GM12878 (cell line): ENCODE data around the gene DYRK4.

Source experiments
- ATF2 ChIP-seq: IDR thresholded peaks from 2 replicates; pipeline ENCODE4 v1.6.1; 2012; ENCODE audit warnings: low read length, inconsistent platforms
- ATF3 ChIP-seq: IDR thresholded peaks from 2 replicates; pipeline ENCODE4 v1.6.1; 2011; ENCODE audit warnings: low read depth, mild to moderate bottlenecking, low read length, moderate library complexity, borderline replicate concordance; ENCODE audit errors: extremely low read depth
- CHD1 ChIP-seq: IDR thresholded peaks from 2 replicates; pipeline ENCODE4 v1.6.1; 2012; ENCODE audit warnings: low read depth, low read length, improper control_type of control experiment
- CREM ChIP-seq: IDR thresholded peaks from 2 replicates; pipeline ENCODE4 v1.6.1; 2014; ENCODE audit warnings: antibody characterized with exemption, low read depth
- CTCF ChIP-seq, 3 experiments: IDR thresholded peaks in 2 of 3; conservative IDR thresholded peaks in 1 of 3; 2 replicates each; pipeline ENCODE4 v1.5.1; 2011; ENCODE audit warnings: low read depth in 3 of 3, low read length in 3 of 3, mild to moderate bottlenecking in 3 of 3, control low read depth in 2 of 3, moderate library complexity in 2 of 3, inconsistent platforms in 1 of 3, mixed read lengths in 1 of 3; ENCODE audit not compliant: control insufficient read depth in 2 of 3, insufficient read depth in 1 of 3; ENCODE audit errors: extremely low read depth in 1 of 3
- EP300 ChIP-seq, 2 experiments: fragments of 150-350 bp in 1 of 2; IDR thresholded peaks; 2 replicates each; pipeline ENCODE4 v1.6.1; 2011 to 2012; ENCODE audit warnings: low read depth in 2 of 2, low read length in 2 of 2, borderline replicate concordance in 1 of 2, improper control_type of control experiment in 1 of 2, inconsistent platforms in 1 of 2; ENCODE audit not compliant: control insufficient read depth in 1 of 2
- FOXM1 ChIP-seq: IDR thresholded peaks from 2 replicates; pipeline ENCODE4 v1.6.1; 2012; ENCODE audit warnings: low read depth, mild to moderate bottlenecking, inconsistent platforms, low read length, moderate library complexity
- NFYA ChIP-seq: IDR thresholded peaks from 2 replicates; pipeline ENCODE4 v1.6.1; 2011; ENCODE audit warnings: low read depth, mild to moderate bottlenecking, low read length, improper control_type of control experiment, borderline replicate concordance
- NR2F1 ChIP-seq: fragments of 450-650 bp; conservative IDR thresholded peaks from 2 replicates; pipeline ENCODE4 v1.6.1; 2017; ENCODE audit warnings: mild to moderate bottlenecking
- POLR2AphosphoS5 ChIP-seq: IDR thresholded peaks from 2 replicates; pipeline ENCODE4 v1.6.1; 2011; ENCODE audit warnings: mild to moderate bottlenecking, low read length, inconsistent platforms
- RCOR1 ChIP-seq: conservative IDR thresholded peaks from 2 replicates; pipeline ENCODE4 v1.6.1; 2012; ENCODE audit warnings: low read depth, low read length, improper control_type of control experiment
- SP1 ChIP-seq: IDR thresholded peaks from one replicate; pipeline ENCODE4 v1.6.1; 2011; ENCODE audit warnings: low read depth, low read length
- ZBTB40 ChIP-seq: fragments of 450-650 bp; IDR thresholded peaks from 2 replicates; pipeline ENCODE4 v1.6.1; 2016; ENCODE audit warnings: mild to moderate bottlenecking, moderate library complexity, borderline replicate concordance

GRCh38 chr12:4584896-4585295, 22.9 kb downstream of the DYRK4 start:
- TF ChIP-seq POLR2AphosphoS5 (no peak), ATF2 (no peak), SP1 (no peak), CTCF (IDR thresholded peaks at IDR 0.05 in 2 of 3, conservative IDR thresholded peaks at IDR 0.05 in 1 of 3; ENCODE audit: control insufficient read depth in 2 of 3, extremely low read depth in 1 of 3, insufficient read depth in 1 of 3, low read depth in 3 of 3, low read length in 3 of 3) (no peak), NFYA (no peak), CHD1 (no peak), RCOR1 (no peak), FOXM1 (no peak), EP300 (IDR thresholded peaks at IDR 0.05; ENCODE audit: borderline replicate concordance in 1 of 2, control insufficient read depth in 1 of 2, low read depth in 2 of 2, low read length in 2 of 2) (no peak), ATF3 (no peak), CREM (no peak), ZBTB40 (no peak), NR2F1 (no peak)
